Sigmoid colon (tissue), 4 donors: ENCODE data around the gene SPEM1.

Experiments
- EP300 ChIP-seq, 4 donors: sonication (generic); formaldehyde crosslinking; IDR thresholded peaks; one replicate each; pipeline ENCODE4 v1.6.1; 2017; ENCODE audit warnings: antibody characterized with exemption in 4 of 4
- POLR2A ChIP-seq, 2 donors: fragments of 450-650 bp; IDR thresholded peaks; one replicate each; pipeline ENCODE4 v1.6.1; 2016; ENCODE audit warnings: antibody characterized with exemption in 2 of 2, mild to moderate bottlenecking in 2 of 2, moderate library complexity in 2 of 2
- POLR2AphosphoS5 ChIP-seq, 4 donors: sonication (generic); formaldehyde crosslinking; IDR thresholded peaks; one replicate each; pipeline ENCODE4 v1.6.1; 2017; ENCODE audit warnings: antibody characterized with exemption in 4 of 4
- TF ChIP-seq, protein P1 (sequence below), 4 experiments: fragments of 450-650 bp in 3 of 4; fragments of 200-600 bp in 1 of 4; IDR thresholded peaks; one replicate each; pipeline ENCODE4 v1.5.1; 2016 to 2019; ENCODE audit warnings: antibody characterized with exemption in 4 of 4, mild to moderate bottlenecking in 3 of 4, moderate library complexity in 2 of 4

DNA sequence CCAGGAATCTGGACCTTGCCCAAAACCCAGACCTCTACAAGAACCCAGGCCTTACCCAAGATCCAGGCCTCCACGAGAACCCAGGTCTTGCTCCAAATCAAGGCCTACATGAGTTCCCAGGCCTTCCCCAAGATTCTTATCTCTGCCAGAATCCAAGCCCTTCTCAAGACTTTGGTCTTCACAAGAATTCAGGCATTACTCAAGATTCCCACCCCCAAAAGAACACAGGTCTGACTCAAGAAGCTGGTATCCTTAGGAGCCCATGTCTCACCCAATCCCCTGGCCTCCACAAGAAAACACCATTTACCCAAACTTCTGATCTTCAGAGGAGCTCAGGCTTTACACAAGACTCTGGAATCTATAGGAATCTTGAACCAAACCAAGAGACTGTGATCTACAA, 11.1 kb downstream of the SPEM1 start:
- TF ChIP-seq, protein P1, sequence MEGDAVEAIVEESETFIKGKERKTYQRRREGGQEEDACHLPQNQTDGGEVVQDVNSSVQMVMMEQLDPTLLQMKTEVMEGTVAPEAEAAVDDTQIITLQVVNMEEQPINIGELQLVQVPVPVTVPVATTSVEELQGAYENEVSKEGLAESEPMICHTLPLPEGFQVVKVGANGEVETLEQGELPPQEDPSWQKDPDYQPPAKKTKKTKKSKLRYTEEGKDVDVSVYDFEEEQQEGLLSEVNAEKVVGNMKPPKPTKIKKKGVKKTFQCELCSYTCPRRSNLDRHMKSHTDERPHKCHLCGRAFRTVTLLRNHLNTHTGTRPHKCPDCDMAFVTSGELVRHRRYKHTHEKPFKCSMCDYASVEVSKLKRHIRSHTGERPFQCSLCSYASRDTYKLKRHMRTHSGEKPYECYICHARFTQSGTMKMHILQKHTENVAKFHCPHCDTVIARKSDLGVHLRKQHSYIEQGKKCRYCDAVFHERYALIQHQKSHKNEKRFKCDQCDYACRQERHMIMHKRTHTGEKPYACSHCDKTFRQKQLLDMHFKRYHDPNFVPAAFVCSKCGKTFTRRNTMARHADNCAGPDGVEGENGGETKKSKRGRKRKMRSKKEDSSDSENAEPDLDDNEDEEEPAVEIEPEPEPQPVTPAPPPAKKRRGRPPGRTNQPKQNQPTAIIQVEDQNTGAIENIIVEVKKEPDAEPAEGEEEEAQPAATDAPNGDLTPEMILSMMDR (IDR thresholded peaks at IDR 0.05) = no peak
- TF ChIP-seq POLR2A (IDR thresholded peaks at IDR 0.05) (no peak), POLR2AphosphoS5 (IDR thresholded peaks at IDR 0.05) (no peak), EP300 (IDR thresholded peaks at IDR 0.05) (no peak)
